Cardiac atrium fibroblast (primary cell): ENCODE results near the gene LPGAT1. TPM values are rescaled to one million over a fixed set of nuclear protein-coding genes. Genes with fewer than 3 reads are reported as not detected.

Source experiments
- total RNA-seq: library from RNA; depleted of rRNA; stranded (reverse); fragments of >200 nt; gene quantifications from 2 replicates; pipeline ENCODE4 v1.2.3, GENCODE V29; 2015

Gene LPGAT1
- 11.0 and 18.8 TPM in 2 replicates for total RNA-seq

GRCh38 chr1:211830328-211831142 lies at the start of gene LPGAT1:
LPGAT1 (minus strand) TSS chr1:211830763; CDS start chr1:211829296, 1,467 bp downstream.

Other genes with a start within 250 kb of the LPGAT1 start
- 3.1 and 4.4 TPM in 2 replicates for gene NEK2, start 155.1 kb downstream of the LPGAT1 start, total RNA-seq
- gene INTS7, start 204.8 kb upstream of the LPGAT1 start, total RNA-seq = 7.6 and 10.3 TPM in 2 replicates
- gene DTL, start 205.0 kb upstream of the LPGAT1 start, total RNA-seq = 2.6 and 6.5 TPM in 2 replicates